Fibroblast of the aortic adventitia (primary cell): ENCODE measurements around the gene CYTL1. TPM values are rescaled to one million over a fixed set of nuclear protein-coding genes. Genes with fewer than 3 reads are reported as not detected.
"Not testable (repeated sequence)": the region's sequence is repeated elsewhere in the genome, so short reads cannot be mapped to it uniquely, and the experiment has no call there.

Experiments used
- DNase-seq: peaks from one replicate; pipeline ENCODE4 v3.0.0-alpha.2; 2010; ENCODE audit warnings: low read depth
- H3K4me3 ChIP-seq: 2 replicates; pipeline ENCODE4 v1.5.1; 2011; ENCODE audit warnings: low read depth, mild to moderate bottlenecking, control low read depth, low read length, moderate library complexity
- CTCF ChIP-seq: IDR thresholded peaks from 2 replicates; pipeline ENCODE4 v1.5.1; 2011; ENCODE audit warnings: mild to moderate bottlenecking, low read length, control low read depth, inconsistent platforms; ENCODE audit not compliant: insufficient read depth
- total RNA-seq: library from RNA; depleted of rRNA; stranded (reverse); fragments of >200 nt; gene quantifications from 2 replicates; pipeline ENCODE4 v1.2.3, GENCODE V29; 2012; ENCODE audit warnings: low replicate concordance

Gene CYTL1
- 12.5 TPM in 1 of 2 replicates, not detected in the other for total RNA-seq

- no peak for DNase-seq
- H3K4me3 ChIP-seq = no peak within 1 kb of the TSS
- no peak for TF ChIP-seq CTCF
Measured at GRCh38 chr4:5019274-5019673, at the start of gene CYTL1. Gene CYTL1, minus strand, starts transcription at chr4:5019458. Its CDS starts 13 bp downstream, at chr4:5019445.

GRCh38 chr4:5067908-5068307 is 48.6 kb upstream of the CYTL1 start:
- no peak for DNase-seq
- no peak for TF ChIP-seq CTCF

GRCh38 chr4:5066968-5067367 is 47.7 kb upstream of the CYTL1 start:
- H3K4me3 ChIP-seq, DNase-seq: not testable (repeated sequence)

More at GRCh38 chr4:5067908-5068307, 48.6 kb upstream of the CYTL1 start:
- no peak overlapping the region for H3K4me3 ChIP-seq

GRCh38 chr4:5066101-5066500 is 46.8 kb upstream of the CYTL1 start:
- no peak for DNase-seq
- no peak overlapping the region for H3K4me3 ChIP-seq
- no peak for TF ChIP-seq CTCF

GRCh38 chr4:5055411-5055810 is 36.2 kb upstream of the CYTL1 start:
- no peak for TF ChIP-seq CTCF
- DNase-seq = no peak
- H3K4me3 ChIP-seq = no peak overlapping the region

GRCh38 chr4:5054532-5054931 is 35.3 kb upstream of the CYTL1 start:
- no peak for TF ChIP-seq CTCF
- no peak overlapping the region for H3K4me3 ChIP-seq
- no peak for DNase-seq

- H3K4me3 ChIP-seq = no peak overlapping the region
- no peak for DNase-seq
- TF ChIP-seq CTCF = no peak
Measured at GRCh38 chr4:5052726-5053425, 33.6 kb upstream of the CYTL1 start.
